PC-3 (cell line): ENCODE results near the gene JADE3. TPM values are rescaled to one million over a fixed set of nuclear protein-coding genes. Genes with fewer than 3 reads are reported as not detected.

ENCODE experiments used
- ATAC-seq: fragments of 200-7000 bp; cut with Tn5 transposase; 2 replicates; pipeline ENCODE4 v1.9.1; 2020; ENCODE audit warnings: mild to moderate bottlenecking, moderate library complexity
- BruUV-seq: library from RNA; stranded (reverse); fragments of 400-500 nt; replicated peaks from 2 replicates; lab custom pipeline; 2021; lab: Mats Ljungman, UMichigan
- CTCF ChIA-PET: fragments of 300-600 bp; sonication (Branson Sonifier 250); formaldehyde crosslinking; loops from one replicate; lab custom pipeline; 2022; ENCODE audit warnings: antibody characterized with exemption; lab: Charles Lee
- POLR2A ChIA-PET: fragments of 300-600 bp; sonication (Branson Sonifier 250); formaldehyde crosslinking; loops from one replicate; lab custom pipeline; 2022; ENCODE audit warnings: antibody characterized with exemption; ENCODE audit not compliant: unreplicated experiment; lab: Charles Lee
- DNase-seq: peaks from one replicate; pipeline ENCODE4 v3.0.0-alpha.2; 2015
- H2AFZ ChIP-seq: fragments of 300-600 bp; sonication (generic); 2 replicates; pipeline ENCODE4 v1.6.0; 2016; ENCODE audit warnings: antibody characterized with exemption, low read length
- H3F3A ChIP-seq: fragments of 300-600 bp; sonication (generic); one replicate; pipeline ENCODE4 v1.6.0; 2017; ENCODE audit warnings: antibody characterized with exemption, low read length, control low read depth, mild to moderate bottlenecking; ENCODE audit not compliant: unreplicated experiment
- H3K27ac ChIP-seq: fragments of 300-600 bp; sonication (generic); 2 replicates; pipeline ENCODE4 v1.5.1; 2016; ENCODE audit warnings: mild to moderate bottlenecking, low read length
- H3K27me3 ChIP-seq: fragments of 300-600 bp; sonication (generic); 2 replicates; pipeline ENCODE4 v1.6.1; 2016; ENCODE audit warnings: low read length, mixed read lengths
- H3K36me3 ChIP-seq: fragments of 300-600 bp; sonication (generic); 2 replicates; pipeline ENCODE4 v1.6.1; 2016; ENCODE audit warnings: low read depth, mixed run types, low read length, mixed read lengths
- H3K4me1 ChIP-seq: fragments of 300-600 bp; sonication (generic); 2 replicates; pipeline ENCODE4 v1.5.1; 2016; ENCODE audit warnings: low read length; ENCODE audit not compliant: insufficient read depth
- H3K4me2 ChIP-seq: fragments of 300-600 bp; sonication (generic); 2 replicates; pipeline ENCODE4 v1.6.0; 2016; ENCODE audit warnings: low read length
- H3K4me3 ChIP-seq: fragments of 300-600 bp; sonication (generic); 2 replicates; pipeline ENCODE4 v1.5.1; 2016; ENCODE audit warnings: mild to moderate bottlenecking, low read length, mixed read lengths
- H3K79me2 ChIP-seq: fragments of 300-600 bp; sonication (generic); 2 replicates; pipeline ENCODE4 v1.6.1; 2017; ENCODE audit warnings: low read length, mixed read lengths
- H3K9ac ChIP-seq: fragments of 300-600 bp; sonication (generic); 2 replicates; pipeline ENCODE4 v1.6.0; 2016; ENCODE audit warnings: mild to moderate bottlenecking, low read length
- H3K9me2 ChIP-seq: fragments of 300-600 bp; sonication (generic); replicated peaks from 2 replicates; pipeline ENCODE4 v1.6.1; 2016; ENCODE audit warnings: mixed run types, low read length, mixed read lengths
- H3K9me3 ChIP-seq: fragments of 300-600 bp; sonication (generic); 2 replicates; pipeline ENCODE4 v1.6.1; 2016; ENCODE audit warnings: low read length, mixed read lengths
- H4K20me1 ChIP-seq: fragments of 300-600 bp; sonication (generic); 2 replicates; pipeline ENCODE4 v1.6.1; 2016; ENCODE audit warnings: low read length, mixed read lengths
- EZH2 ChIP-seq: fragments of 300-600 bp; sonication (generic); IDR thresholded peaks from one replicate; pipeline ENCODE4 v1.6.1; 2017; ENCODE audit warnings: antibody characterized with exemption, mild to moderate bottlenecking, low read length; ENCODE audit not compliant: unreplicated experiment
- EZH2phosphoT487 ChIP-seq: fragments of 300-600 bp; sonication (generic); IDR thresholded peaks from 2 replicates; pipeline ENCODE4 v1.6.1; 2018; ENCODE audit warnings: mild to moderate bottlenecking, antibody characterized with exemption, low read length, borderline replicate concordance
- intact Hi-C: fragments of 100-400 bp; cut with micrococcal nuclease; formaldehyde crosslinking; loops from 2 replicates; pipeline ENCODE4 v1.9.0; 2023
- total RNA-seq: library from RNA; depleted of rRNA; stranded (reverse); fragments of >200 nt; gene quantifications from 2 replicates; pipeline ENCODE4 v1.2.3, GENCODE V29; 2014
- TF ChIP-seq, protein P1 (sequence below): fragments of 300-600 bp; sonication (generic); conservative IDR thresholded peaks from 2 replicates; pipeline ENCODE4 v1.5.1; 2017; ENCODE audit warnings: antibody characterized with exemption, low read depth, mild to moderate bottlenecking, low read length

Gene JADE3
- total RNA-seq, 1 experiment from 2014 or later, result 7.1 TPM

DNA sequence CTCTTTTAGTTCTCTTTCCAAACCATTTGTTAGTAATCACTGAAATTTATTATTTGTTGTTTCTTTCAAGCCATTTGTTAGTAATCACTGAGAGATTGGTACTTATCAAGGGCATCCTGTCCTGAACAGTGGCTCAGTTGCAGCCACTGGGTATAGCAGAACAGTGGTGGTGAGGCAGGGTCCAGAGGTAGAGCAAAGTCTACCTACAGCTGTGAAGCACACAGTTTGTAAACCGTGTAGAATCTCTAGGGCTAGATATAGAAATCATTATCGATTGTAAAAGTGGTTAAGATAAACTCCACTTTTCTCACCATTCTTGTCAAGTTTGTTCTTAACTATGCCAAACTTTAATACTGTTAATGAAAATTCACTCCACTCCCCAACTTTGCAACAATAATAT lies 4.1 kb downstream of the JADE3 start:
- Histone ChIP-seq H3K9ac (no peak overlapping the region), H2AFZ (no peak overlapping the region), H3K9me3 (no peaks in the 10 kb centered on the region), H3F3A (no peaks in the 10 kb centered on the region), H3K27ac (no peak overlapping the region), H3K4me2 (no peak overlapping the region), H4K20me1 (0 out of 2 replicates have a peak, but pooled peaks cover 8% of the 10 kb centered on the region), H3K36me3 (no peaks in the 10 kb centered on the region), H3K4me3 (no peak overlapping the region), H3K4me1 (peaks cover 9% of the 10 kb centered on the region), H3K9me2 (no peaks in the 10 kb centered on the region), H3K79me2 (peaks cover 84% of the 10 kb centered on the region), H3K27me3 (no peaks in the 10 kb centered on the region)
- CTCF ChIA-PET, result no interaction called here
- DNase-seq (no peak), ATAC-seq (no peak)
- BruUV-seq, result no TSS peak
- no peak for TF ChIP-seq EZH2
- no peak for TF ChIP-seq EZH2phosphoT487
- TF ChIP-seq, protein P1, sequence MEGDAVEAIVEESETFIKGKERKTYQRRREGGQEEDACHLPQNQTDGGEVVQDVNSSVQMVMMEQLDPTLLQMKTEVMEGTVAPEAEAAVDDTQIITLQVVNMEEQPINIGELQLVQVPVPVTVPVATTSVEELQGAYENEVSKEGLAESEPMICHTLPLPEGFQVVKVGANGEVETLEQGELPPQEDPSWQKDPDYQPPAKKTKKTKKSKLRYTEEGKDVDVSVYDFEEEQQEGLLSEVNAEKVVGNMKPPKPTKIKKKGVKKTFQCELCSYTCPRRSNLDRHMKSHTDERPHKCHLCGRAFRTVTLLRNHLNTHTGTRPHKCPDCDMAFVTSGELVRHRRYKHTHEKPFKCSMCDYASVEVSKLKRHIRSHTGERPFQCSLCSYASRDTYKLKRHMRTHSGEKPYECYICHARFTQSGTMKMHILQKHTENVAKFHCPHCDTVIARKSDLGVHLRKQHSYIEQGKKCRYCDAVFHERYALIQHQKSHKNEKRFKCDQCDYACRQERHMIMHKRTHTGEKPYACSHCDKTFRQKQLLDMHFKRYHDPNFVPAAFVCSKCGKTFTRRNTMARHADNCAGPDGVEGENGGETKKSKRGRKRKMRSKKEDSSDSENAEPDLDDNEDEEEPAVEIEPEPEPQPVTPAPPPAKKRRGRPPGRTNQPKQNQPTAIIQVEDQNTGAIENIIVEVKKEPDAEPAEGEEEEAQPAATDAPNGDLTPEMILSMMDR, result no peak
- intact Hi-C loops, result no loop called here
- POLR2A ChIA-PET, result no interaction called here

DNA sequence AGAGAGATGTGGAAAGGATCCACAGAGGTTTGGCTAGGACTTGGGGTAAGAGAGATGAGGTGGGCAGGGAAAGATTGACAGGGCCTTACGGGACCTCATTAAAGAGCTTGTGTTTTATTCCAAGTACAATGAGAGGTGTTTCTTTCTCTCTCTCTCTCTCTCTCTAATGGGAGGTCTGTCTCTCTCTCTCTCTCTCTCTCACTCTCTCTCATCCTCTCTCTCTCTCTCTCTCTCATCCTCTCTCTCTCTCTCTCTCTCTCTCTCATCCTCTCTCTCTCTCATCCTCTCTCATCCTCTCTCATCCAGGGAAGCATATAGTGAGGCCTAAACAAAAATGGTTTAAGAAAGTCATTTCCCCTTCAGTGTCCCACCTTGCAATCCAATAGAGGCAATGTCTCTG lies 5.4 kb downstream of the JADE3 start:
- no peak overlapping the region for H3K4me3 ChIP-seq
- H3K27me3 ChIP-seq, result no peaks in the 10 kb centered on the region
- ChIA-PET CTCF (no interaction called here), POLR2A (no interaction called here)
- intact Hi-C loops, result no loop called here
- H3K79me2 ChIP-seq, result peaks cover 98% of the 10 kb centered on the region
- no peak overlapping the region for H3K4me2 ChIP-seq
- no TSS peak for BruUV-seq
- H2AFZ ChIP-seq, result no peak overlapping the region
- TF ChIP-seq EZH2, result no peak
- TF ChIP-seq EZH2phosphoT487, result no peak
- TF ChIP-seq, protein P1, result no peak
- no peaks in the 10 kb centered on the region for H3K9me2 ChIP-seq
- H4K20me1 ChIP-seq, result 0 out of 2 replicates have a peak, but pooled peaks cover 8% of the 10 kb centered on the region
- H3K9ac ChIP-seq, result no peak overlapping the region
- ATAC-seq, result no peak
- H3K4me1 ChIP-seq, result peaks cover 9% of the 10 kb centered on the region
- H3K36me3 ChIP-seq, result no peaks in the 10 kb centered on the region
- no peak overlapping the region for H3K27ac ChIP-seq
- no peaks in the 10 kb centered on the region for H3K9me3 ChIP-seq
- DNase-seq, result no peak
- no peaks in the 10 kb centered on the region for H3F3A ChIP-seq

DNA sequence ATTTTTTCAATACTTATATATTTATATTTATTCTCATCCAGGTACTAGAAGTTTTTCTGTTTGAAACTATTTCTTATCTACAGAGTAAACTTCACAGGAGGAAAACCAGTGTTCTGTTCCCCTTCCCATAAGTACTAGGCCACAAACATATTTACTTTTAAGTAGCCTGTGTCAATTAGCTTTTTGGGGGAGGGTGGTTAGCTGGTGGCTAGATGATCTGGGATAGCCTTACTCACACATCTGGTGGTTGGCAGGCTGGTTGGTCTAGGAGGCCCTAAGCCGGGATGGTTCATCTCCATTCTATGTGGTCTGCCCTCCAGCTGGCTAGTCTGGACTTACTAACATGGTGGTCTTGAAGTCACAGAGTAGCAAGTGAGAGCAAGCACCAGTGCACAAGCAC lies 6.2 kb downstream of the JADE3 start:
- no peaks in the 10 kb centered on the region for H3K27me3 ChIP-seq
- no peaks in the 10 kb centered on the region for H3K36me3 ChIP-seq
- H3K4me3 ChIP-seq, result no peak overlapping the region
- H3F3A ChIP-seq, result no peaks in the 10 kb centered on the region
- ATAC-seq (no peak), DNase-seq (peak; percentile 21)
- peaks cover 97% of the 10 kb centered on the region for H3K79me2 ChIP-seq
- no peaks in the 10 kb centered on the region for H3K9me3 ChIP-seq
- no peak overlapping the region for H2AFZ ChIP-seq
- H4K20me1 ChIP-seq, result 0 out of 2 replicates have a peak, but pooled peaks cover 8% of the 10 kb centered on the region
- POLR2A ChIA-PET, result no interaction called here
- TF ChIP-seq EZH2 (no peak), EZH2phosphoT487 (no peak)
- TF ChIP-seq, protein P1, result no peak
- H3K4me2 ChIP-seq, result no peak overlapping the region
- H3K27ac ChIP-seq, result no peak overlapping the region
- peaks cover 9% of the 10 kb centered on the region for H3K4me1 ChIP-seq
- intact Hi-C loops, result no loop called here
- no peaks in the 10 kb centered on the region for H3K9me2 ChIP-seq
- no peak overlapping the region for H3K9ac ChIP-seq
- CTCF ChIA-PET, result no interaction called here
- BruUV-seq, result no TSS peak
